GM18526 (cell line): ENCODE results near the gene SLITRK6.

ENCODE experiments used
- POLR2A ChIP-seq: IDR thresholded peaks from 3 replicates; pipeline ENCODE4 v1.6.1; 2011; ENCODE audit not compliant: insufficient read length; ENCODE audit errors: extremely low read depth

The SLITRK6 gene

GRCh38 chr13:85768946-85769345 is 30.3 kb downstream of the SLITRK6 start:
- no peak for TF ChIP-seq POLR2A

DNA sequence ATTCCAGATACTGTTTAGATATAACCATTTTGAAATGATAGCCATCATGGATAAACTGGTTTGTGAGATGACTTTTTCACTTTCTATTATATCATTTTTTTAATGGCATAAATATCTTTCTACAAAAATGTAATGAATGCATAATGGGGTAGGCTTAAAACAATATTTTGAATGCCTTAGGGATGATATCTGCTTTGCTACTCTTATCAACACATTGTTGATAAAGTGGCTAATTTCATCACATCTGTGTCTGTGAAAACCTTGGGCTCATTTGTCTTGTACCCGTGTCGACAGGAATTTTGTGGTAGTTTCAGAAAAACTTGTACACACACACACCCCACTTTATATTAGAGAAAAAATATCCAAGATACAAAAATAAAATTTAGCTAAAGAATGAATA is 44.1 kb downstream of the SLITRK6 start:
- TF ChIP-seq POLR2A, result no peak
